Hematopoietic multipotent progenitor cell treated with erythropoietin and hydrocortisone succinate and interleukin-3 and kit ligand, for 4 days (in vitro differentiated cells): ENCODE results near the gene FBXO15.
A peak's percentile ranks its signal among the peaks of the same experiment; 100 is the strongest.

Experiments
- DNase-seq: peaks from one replicate; pipeline ENCODE4 v3.0.0-alpha.2; 2015

FBXO15 gene, protein sequence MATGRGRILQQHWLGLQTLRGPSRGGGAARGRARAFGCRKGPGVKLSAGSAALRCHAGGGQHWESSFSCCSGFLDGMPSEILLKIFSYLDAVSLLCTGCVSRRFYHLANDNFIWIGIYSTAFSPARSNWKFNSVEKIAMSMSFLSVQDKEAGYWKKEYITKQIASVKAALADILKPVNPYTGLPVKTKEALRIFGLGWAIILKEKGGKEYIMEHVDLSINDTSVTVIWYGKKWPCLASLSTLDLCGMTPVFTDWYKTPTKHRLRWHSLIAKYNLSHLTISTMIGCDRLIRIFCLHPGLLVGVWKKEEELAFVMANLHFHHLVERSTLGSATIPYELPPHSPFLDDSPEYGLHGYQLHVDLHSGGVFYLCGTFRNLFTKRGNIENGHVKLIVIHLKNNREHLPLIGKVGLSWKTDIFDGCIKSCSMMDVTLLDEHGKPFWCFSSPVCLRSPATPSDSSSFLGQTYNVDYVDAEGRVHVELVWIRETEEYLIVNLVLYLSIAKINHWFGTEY

DNA sequence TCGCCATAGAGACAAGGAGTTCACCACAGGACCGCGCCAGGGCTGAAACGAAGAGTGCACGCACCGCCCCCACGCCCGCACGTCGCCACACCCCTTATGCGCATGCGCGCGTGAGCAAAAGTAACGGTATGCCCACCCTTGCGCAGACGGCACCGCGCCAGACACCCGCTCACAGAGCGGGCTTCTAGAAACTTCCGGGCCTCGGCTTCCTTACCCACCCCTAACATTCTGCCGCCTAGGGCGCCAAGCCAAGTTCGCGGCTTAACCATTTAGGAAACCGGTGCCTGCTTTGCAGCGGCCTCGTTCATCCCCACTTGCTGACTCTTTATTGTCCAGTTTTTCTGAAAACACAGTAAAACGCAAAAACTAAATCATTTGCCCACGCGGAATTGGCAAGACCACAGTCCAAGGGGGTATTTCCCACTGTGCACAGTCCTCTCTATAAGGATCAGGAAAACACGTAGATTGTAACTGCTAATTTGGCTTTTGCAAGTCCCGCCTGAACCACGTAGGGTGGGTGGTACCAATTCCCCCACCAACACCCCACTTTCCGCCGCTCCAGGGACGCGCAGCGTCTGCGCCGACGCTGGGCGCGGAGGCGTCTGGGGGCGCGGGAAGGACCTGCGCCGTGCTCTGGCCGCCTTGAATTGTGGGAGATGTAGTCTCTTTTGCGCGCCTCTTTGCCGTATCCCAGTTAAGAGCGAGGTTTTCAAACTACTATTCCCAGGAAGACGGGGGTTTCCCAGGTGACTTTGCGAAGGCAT lies at the start of gene FBXO15, which contains the start of gene TIMM21:
FBXO15 (minus strand) TSS at position 56 of the 764 bp plus-strand sequence; CDS start at position 7, 49 bp downstream.
TIMM21 (plus strand) TSS at position 745 of the 764 bp plus-strand sequence. CDS start 286 bp downstream, outside the sequence.
- DNase-seq, result peak; percentile 99

DNA sequence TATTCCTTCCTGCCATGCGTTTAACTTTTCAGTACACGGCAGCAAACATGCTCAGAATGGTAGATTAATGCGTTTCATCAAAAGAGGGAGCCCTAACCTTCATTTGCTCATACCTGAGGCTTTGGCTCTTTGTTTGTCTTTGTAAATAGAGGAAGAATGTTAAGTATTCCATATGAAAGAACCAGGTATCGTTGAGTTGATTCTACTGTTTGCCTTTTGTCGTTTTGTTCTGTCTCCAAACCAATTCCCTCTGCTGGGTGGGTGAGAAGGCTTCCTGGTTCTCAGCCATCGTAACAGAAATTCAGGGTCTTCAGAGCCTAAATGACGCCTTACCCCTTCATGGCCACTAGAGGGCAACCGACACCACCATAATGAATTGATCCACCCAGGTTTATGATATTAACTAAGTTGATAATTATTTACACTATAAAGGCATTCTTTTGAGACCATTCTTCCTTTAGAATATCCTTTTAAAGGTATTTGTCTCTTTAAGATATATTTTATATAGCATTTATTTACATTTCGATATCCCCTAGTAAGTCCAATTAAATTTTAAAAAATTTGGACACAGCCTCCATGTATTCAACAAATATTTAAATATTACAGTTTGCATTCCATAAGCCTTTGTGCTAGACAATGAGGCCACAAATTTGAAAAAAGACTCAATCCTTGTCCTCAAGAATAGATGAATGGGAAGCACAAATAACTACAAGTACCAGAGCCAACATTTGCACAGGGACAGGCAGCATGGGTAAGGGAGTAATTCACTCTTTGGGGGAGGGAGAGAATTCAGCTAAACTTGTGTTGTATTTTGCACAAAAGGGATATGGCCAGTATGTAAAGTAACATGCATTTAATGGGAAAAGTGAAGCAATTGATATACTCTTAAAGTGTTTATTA lies 48.8 kb upstream of the FBXO15 start:
- peak; percentile 87 for DNase-seq

DNA sequence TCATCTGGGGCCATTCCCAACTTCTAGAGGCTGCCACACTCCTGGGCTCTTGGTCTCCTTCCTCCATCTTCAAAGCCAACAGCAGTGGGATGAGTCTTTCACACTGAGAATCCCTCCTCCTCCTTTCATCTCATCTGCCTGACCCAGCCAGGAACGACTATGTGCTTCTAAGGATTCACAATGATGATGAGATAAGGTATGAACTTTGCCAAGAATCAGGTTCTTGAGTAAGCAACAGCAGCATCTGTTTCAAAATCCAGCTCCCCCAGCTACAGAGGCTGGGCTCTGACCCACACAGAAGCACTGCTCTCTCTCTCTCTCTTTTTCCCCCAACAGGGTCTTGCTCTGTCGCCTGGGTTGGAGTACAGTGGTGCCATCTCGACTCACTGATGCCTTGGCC lies 47.1 kb upstream of the FBXO15 start:
- no peak for DNase-seq

DNA sequence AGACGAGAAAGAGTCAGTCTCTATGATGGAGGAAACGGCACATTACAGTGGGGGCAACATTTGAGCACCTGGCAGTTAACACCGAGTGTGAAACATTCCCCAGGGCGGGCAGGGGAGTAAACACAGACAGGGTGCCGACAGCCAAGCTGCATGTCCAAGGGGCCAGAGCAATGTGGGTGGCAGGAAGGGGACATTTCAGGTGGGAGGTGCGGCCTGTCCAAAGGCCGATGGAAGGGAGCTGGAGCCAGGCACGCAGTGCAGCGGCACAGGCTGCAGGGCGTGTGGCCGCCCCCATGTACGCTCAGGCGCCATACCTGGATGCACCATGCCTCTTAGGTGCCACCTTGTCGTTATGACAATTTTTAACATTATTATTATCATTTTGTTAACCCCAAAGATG lies 43.9 kb upstream of the FBXO15 start:
- no peak for DNase-seq

DNA sequence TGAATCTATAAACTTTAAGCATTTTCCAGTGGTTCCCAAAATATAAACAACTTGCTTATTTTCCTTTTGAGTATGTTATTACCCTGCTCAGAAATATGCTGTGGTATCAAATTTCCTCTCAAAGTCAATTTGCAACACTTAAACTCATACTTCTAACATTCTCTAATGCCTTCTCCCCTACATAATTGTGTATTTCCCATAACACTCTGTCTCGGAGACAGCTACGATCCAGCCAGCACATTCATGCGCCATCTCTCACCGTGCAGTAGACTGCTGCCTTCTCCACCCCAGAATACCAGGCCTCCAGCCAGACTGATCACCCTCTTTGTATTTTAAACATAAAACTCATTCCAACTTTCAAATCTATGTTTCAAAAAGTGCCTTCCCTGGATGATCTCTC lies 42.5 kb upstream of the FBXO15 start:
- DNase-seq, result no peak

DNA sequence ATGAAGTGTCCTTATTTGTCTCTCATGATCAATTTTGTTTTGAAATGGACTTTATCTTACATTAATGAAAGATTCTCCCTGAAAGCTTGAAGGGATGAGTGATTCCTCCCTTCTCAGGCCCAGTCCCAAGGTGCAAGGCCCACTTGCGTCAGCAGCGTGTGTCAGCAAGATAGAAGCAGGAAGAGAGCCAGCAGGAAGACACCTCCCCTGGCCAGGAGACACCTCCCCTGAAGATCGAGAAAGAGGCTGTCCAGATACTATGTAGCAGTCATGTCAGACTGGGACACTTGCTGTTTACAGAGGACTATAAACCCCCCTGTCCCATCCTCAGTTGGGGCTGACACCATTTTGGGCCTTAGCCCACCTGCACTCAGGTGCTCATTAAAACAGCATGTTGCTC lies 39.0 kb upstream of the FBXO15 start:
- no peak for DNase-seq

DNA sequence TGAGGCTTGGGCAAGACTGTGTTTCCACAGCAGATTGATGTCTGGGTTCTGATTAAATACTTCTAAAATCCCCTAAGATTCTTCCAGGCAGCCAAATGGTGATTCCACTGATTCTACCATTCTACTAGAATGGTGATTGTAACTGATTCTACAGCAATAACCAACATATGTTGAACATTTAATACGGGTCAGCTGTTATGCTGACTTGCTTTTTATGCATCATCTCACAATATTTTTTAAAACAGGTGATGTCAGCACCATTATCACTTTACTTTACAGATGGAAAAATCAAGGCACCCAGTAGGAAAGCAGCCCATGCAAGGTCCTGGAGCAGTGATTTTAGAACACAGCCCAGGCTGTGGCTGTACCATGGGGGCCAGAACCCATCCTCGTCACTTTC lies 38.2 kb upstream of the FBXO15 start:
- DNase-seq, result no peak

DNA sequence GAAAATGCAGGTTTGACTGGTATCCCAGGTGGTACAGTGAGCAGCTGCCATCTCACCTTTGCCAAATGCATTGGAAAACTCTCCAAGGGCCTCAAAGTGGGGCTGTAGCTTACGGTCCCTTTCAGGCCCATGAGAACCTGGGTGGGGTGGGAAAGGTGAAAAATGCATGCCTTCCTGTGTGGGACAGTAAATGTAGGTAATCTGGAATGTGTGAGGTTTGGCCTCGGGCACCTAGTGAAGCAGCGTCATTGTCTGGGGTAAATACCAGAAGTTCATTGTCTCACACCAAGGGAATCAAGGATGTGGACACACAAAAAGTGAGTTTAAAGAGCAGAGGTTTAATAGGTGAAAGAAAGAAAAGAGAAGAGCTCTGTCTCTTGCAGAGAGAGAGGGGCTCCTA lies 37.2 kb upstream of the FBXO15 start:
- no peak for DNase-seq

DNA sequence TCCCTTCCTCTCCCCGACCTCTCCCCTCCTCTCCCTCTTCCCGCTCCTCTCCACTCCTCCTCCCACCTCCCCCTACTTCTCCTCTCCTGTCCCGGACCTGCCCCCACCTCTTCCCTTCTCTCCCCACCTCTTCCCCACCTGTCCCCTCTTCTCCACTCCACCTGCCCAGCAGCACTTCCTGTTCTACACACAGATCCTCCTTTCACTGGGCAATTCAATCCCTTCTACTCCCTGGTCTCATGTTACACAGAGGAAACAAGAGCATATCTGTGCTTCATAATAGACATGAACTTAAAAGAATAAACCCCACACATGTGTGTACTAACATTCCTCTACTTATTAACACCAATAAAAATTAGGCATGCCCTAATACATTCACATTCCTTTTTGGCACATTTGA lies 35.5 kb upstream of the FBXO15 start:
- no peak for DNase-seq

DNA sequence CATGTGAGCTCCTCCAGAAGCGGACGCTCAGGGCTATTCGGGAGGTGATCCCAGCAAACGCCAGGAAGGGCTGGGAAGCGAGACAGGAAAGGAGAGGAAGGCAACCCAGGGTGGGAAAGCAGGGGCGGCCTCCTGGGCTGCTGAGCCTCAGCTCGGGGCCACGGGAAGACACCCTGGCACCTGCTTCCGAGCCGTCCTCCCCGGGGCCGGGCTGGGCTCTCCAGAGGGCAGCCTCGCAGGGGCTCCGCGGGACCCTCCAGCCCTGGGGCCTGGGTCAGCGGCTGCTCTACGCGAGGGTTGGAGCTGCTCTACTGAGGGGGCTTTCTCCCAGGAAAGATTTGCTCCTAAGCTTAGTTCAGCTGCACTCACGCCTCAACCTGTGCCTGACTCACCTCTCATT lies 34.7 kb upstream of the FBXO15 start:
- no peak for DNase-seq

DNA sequence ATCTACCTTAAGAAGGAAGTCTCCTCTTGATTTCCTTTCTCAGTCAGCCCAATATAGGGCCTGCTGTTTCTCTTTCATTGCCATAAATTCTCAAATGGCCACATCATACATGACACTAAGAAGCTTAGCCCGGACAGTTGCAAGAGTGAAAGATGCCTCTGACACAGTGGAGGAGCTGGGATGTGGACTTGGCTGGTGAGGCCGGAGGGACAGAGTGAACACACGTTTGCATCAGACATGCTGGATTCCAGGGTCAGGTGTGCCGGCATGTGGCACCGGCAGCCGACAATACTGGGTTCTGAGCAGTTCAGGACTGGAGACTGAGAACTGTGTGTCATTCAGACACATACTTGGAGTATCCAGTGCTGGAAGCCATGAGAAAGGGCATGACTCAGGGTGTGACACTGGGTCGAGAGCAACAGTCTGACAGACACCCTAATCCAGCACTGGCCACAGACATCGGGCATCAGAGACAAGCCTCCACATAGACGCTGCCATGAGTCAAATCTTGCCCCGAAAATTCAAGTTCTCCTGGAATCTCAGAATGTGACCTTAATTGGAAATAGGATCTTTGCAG lies 32.1 kb upstream of the FBXO15 start:
- no peak for DNase-seq

DNA sequence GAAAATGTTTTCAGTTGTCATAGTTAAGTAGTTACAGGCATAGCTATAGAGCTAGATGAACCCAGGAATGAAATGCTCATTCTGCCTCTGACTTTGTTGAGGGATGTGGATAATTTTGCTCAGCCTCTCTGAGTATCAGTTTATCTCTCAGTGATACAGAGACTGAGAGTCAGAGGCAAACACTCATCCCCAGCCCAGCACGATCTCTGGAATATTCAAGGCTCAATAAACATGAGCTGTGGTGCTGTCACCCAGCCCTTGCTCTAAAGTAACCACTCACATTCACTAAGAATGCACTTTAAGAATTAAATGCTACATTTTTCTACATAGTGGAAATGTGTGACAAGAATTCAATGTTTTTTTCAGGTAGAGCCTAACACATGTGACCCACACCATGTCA lies 31.2 kb upstream of the FBXO15 start:
- DNase-seq, result no peak

DNA sequence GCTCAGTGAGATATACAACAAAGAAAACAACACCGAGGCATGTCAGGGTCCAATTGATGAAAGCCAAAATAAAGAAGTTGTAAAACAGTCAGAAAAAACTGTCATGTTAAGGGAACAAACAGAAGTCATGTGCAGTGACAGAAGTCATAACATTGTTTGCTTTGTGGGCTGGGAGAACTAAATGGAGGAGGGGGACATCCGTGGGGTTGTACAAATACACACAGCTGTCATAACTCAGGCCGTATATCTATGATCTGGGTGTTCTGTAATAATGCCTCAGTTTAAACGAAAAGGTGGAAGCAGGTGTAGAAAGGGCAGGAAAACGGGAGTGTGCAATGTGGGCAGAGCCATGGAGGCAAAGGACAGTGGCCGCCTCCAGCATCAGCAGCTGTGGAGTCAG lies 28.0 kb upstream of the FBXO15 start:
- no peak for DNase-seq

DNA sequence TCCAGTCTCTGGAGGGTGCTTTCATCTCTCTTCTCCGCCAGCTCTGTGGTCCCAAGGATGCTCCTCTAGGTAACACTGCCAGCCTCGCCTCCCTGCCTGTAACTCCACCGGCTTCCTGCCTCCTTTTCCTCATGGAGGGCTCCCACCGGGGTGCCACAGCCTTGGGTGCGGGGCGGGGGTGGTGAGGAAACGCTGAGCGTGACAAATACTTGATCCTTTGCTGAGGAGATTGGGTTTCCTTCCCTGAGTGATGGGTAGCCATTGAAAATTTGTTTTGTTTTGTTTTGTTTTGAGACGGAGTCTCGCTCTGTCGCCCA lies 25.8 kb upstream of the FBXO15 start:
- no peak for DNase-seq

DNA sequence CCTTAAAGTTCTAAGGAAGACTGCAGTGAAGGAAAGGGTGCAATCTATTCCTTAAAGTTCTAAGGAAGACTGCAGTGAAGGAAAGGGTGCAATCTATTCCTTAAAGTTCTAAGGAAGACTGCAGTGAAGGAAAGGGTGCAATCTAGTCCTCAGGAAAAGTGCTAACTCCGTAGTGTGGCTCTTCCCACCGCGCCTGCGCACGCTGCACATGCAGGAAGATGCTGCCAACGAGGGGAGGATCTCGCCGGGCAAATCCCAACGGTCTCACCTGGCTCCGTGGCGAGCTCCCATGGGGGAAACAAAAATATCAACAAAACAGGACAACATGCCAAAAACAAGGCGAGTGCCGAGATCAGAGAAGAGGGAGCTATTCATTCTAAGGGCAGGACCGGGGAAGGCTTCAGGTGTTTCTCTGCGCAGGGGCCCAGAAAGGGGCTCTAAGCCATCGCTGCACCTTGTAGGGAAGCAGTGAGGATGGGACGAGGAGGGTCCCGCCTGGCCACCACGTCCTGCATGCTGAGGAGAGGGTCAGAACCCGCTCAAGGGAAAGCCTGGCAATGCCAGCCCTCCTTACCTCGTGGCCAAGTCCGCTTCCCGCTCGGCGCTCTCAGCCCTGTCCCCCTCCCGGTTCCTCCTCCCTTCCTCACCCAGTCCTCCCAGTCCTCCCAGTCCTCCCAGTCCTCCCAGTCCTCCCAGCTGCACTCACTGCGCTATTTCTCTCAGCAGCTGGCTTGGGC lies 25.2 kb upstream of the FBXO15 start:
- no peak for DNase-seq

DNA sequence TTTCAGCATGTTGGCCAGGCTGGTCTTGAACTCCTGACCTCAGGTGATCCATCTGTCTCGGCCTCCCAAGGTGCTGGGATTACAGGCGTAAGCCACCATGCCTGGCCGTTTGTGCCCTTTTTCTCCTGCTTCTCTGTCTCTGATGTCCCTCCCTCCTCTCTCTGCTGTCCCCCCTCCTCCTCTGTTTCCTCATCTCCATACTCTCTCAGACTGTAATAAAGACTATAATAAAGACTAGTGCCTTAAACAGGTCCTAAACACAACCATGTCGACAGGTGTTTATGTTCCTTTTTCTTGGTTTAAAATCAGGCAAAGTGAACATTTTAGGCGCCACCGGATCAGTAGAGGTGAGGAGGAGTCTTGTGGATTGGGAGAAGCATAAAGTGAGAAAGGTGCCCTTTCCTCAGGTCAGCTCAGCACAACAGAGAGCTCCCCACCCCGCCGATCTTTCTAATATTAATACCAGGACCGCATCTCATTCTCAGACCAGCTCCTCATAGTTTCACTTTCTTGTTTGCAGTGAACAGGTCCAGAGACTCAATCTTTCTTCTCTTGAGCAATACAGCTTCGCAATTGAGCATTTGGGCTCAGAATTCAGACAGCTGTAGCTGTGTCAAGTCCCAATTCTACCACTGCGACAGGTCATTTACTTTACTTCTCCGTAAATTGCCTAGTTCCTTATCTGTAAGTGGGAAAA lies 24.4 kb upstream of the FBXO15 start:
- no peak for DNase-seq

DNA sequence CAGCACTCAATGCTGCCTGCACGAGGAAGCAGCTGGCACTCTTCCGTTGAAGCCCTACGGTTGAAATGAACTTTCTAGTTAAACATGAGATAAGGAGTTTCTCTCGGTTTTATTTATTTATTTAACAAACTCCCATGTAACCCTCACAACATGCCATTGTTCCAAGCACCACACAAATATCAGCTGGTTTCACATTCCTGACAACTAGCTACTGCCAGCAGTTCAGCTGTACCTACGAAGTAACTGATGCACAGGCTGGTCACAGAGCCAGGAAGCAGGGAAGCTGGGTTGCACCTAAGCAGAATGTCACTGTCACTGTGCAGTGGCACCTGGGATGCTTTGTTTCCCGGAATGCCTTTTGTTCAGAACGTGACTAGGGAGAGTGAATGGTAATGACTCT lies 18.8 kb upstream of the FBXO15 start:
- no peak for DNase-seq

DNA sequence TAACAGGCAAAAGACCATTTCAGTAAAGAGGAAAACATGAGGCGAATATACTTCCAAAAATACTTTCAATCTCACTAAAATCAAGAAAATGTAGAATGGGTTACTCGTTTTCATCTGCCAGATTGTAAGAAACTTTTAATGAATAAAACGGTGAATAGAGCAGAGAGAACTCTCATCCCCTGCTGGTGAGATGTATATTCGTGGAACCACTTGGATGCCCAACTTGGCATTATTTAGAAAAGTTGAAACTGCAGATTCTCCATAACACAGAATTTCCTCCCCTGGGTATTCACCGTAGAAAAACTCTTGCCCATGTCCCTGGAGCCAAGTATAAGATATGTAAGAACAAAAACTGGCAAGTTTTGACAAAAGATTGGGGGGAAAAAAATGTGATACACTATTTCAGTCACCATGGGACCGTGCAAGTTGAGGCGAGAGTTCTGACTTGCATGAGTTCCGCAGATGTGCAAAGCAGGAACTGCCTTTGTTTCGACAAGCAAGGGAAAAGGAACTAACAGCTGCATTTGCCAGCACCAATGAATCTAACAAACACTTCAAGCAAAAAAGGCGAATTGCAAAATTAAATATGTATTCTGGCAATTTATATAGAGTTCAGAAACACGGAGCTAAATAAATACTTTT lies 15.5 kb upstream of the FBXO15 start:
- DNase-seq, result peak; percentile 39

DNA sequence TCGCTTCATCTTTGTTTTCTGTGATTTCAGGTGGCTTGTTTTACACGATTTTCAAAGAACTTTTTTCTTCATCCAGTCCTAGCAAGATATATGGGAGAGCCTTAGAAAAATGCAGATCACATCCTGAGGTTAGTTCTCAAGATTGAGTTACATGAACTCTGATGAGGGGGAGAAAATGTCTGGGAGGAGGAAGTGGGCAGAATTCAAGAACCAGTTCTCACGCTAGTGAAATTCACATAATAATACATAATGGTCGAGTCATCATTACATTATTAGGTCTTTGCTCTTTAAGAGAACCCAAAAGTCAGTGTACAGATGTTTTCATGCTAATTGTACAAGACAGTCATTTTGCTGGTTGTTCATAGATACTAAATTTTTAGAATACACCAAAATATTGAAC lies 7.6 kb upstream of the FBXO15 start:
- no peak for DNase-seq

DNA sequence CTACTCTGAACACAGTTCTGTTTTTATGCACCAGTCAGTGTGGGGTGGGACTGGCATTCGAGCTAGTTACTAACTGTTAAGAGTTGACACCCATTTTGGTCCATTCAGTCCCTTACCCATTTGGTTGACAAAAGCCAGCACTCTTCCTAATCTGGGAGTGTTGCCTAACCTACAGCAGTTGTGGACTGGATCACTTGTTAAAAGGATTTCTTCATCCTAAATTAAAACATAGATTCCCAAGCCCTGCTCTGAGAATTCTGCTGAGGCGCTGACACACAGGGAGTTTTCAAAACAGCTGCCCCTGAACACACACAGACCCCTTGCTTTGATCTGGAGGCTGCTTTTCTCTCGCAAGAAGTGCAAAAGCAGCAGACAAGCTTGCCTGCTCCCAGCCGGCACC lies 7.1 kb upstream of the FBXO15 start:
- DNase-seq, result no peak

DNA sequence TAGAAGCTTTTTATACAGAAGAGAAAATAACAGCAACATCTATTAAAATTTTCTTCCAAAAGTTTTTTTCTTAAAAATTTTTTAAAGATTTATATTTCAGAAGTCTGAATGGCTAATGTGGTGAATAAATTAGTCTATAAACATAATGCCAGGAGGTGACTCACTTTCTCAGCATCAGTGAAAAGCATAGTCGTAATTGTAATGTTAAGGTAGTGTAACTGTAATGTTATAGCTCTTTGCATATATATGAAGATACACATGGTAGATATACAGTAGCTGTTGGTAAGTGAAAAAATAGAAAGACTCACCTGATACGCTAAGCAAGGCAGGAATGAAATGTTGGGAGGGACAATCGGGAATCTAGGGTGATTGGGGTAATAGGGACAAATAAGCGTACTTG lies 6.2 kb upstream of the FBXO15 start:
- DNase-seq, result no peak
